ENCODE measurements around the gene KIF19. TPM values are rescaled to one million over a fixed set of nuclear protein-coding genes. Genes with fewer than 3 reads are reported as not detected.

KIF19 gene
- total RNA-seq, 3 donors from 2014 or later, result 0.73 to 7.4 (median 2.4) TPM

GRCh38 chr17:74372426-74372825 lies 46.4 kb downstream of the KIF19 start:
- DNase-seq (no peak), ATAC-seq (no peak)
- H3K9me3 ChIP-seq, result no peaks in the 10 kb centered on the region
- peaks cover 19% of the 10 kb centered on the region for H3K4me1 ChIP-seq (ENCODE audit: low read depth)
- intact Hi-C loops (cut with DNase I, micrococcal nuclease), result no loop called here
- no peak overlapping the region for H3K4me3 ChIP-seq
- TF ChIP-seq CTCF (IDR thresholded peaks at IDR 0.05), result no peak
- H3K36me3 ChIP-seq (ENCODE audit: low read depth), result no peaks in the 10 kb centered on the region

GRCh38 chr17:74373838-74374606 lies 48.0 kb downstream of the KIF19 start:
- Histone ChIP-seq H3K9me3 (no peaks in the 10 kb centered on the region), H3K36me3 (ENCODE audit: low read depth) (no peaks in the 10 kb centered on the region), H3K4me1 (ENCODE audit: low read depth) (peaks cover 12% of the 10 kb centered on the region), H3K4me3 (no peak overlapping the region)
- intact Hi-C loops (cut with DNase I, micrococcal nuclease), result no loop called here
- no peak for TF ChIP-seq CTCF (IDR thresholded peaks at IDR 0.05)
- ATAC-seq (peak; percentile 95), DNase-seq (peak in 2 of 3 donors; percentile 61 to 76)

GRCh38 chr17:74374858-74375257 lies 48.8 kb downstream of the KIF19 start:
- no peak for DNase-seq
- H3K4me3 ChIP-seq, result no peak overlapping the region
- intact Hi-C loops (cut with DNase I, micrococcal nuclease), result loop anchor here in 1 of 2 donors (5.0 kb wide), 1 partner anchor 82 kb away; no protein-coding TSS in a partner anchor
- TF ChIP-seq CTCF (IDR thresholded peaks at IDR 0.05), result no peak
- ATAC-seq, result no peak
- H3K9me3 ChIP-seq, result no peaks in the 10 kb centered on the region
- no peaks in the 10 kb centered on the region for H3K36me3 ChIP-seq (ENCODE audit: low read depth)
- H3K4me1 ChIP-seq (ENCODE audit: low read depth), result peaks cover 20% of the 10 kb centered on the region

- peaks cover 25% of the 10 kb centered on the region for H3K4me1 ChIP-seq (ENCODE audit: low read depth)
- TF ChIP-seq CTCF (IDR thresholded peaks at IDR 0.05), result peak; percentile 86
- no peaks in the 10 kb centered on the region for H3K36me3 ChIP-seq (ENCODE audit: low read depth)
- H3K9me3 ChIP-seq, result no peaks in the 10 kb centered on the region
- no peak overlapping the region for H3K4me3 ChIP-seq
- peak; percentile 85 for ATAC-seq
- intact Hi-C loops (cut with DNase I, micrococcal nuclease), result loop anchor here (2.0 to 5.0 kb wide), 2 partner anchors 77 to 78 kb away; no protein-coding TSS in a partner anchor
- DNase-seq, result peak; percentile 93 to 98 (median 98)
Observed at GRCh38 chr17:74379495-74380085, 53.6 kb downstream of the KIF19 start.

- ATAC-seq (peak; percentile 83), DNase-seq (peak; percentile 71 to 75 (median 71))
- Histone ChIP-seq H3K36me3 (ENCODE audit: low read depth) (no peaks in the 10 kb centered on the region), H3K9me3 (no peaks in the 10 kb centered on the region), H3K4me1 (ENCODE audit: low read depth) (peaks cover 24% of the 10 kb centered on the region), H3K4me3 (no peak overlapping the region)
- intact Hi-C loops (cut with DNase I, micrococcal nuclease), result no loop called here
- no peak for TF ChIP-seq CTCF (IDR thresholded peaks at IDR 0.05)
Observed at GRCh38 chr17:74380086-74380958, 54.3 kb downstream of the KIF19 start.

All from mucosa of descending colon (tissue), 3 donors.